OCI-LY1 (cell line): ENCODE results near the gene DCC.

Experiments used
- H2AFZ ChIP-seq: fragments of 200-600 bp; sonication (generic), shearing (Covaris generic); 2 replicates; pipeline ENCODE4 v1.6.0; 2014; ENCODE audit warnings: antibody characterized with exemption, mild to moderate bottlenecking, low read length
- H3F3A ChIP-seq: fragments of 200-600 bp; sonication (generic), shearing (Covaris generic); 2 replicates; pipeline ENCODE4 v1.6.0; 2014; ENCODE audit warnings: mild to moderate bottlenecking, antibody characterized with exemption, low read length, moderate library complexity; ENCODE audit not compliant: insufficient read depth
- H3K27ac ChIP-seq: fragments of 200-600 bp; sonication (generic); 2 replicates; pipeline ENCODE4 v1.5.1; 2014; ENCODE audit warnings: low read length, mixed run types, mild to moderate bottlenecking, low read depth; ENCODE audit not compliant: poor library complexity, severe bottlenecking
- H3K27me3 ChIP-seq: fragments of 200-600 bp; sonication (generic); 2 replicates; pipeline ENCODE4 v1.6.0; 2014; ENCODE audit warnings: antibody characterized with exemption, mild to moderate bottlenecking, low read length, moderate library complexity; ENCODE audit not compliant: insufficient read depth
- H3K36me3 ChIP-seq: fragments of 200-600 bp; sonication (generic); 2 replicates; pipeline ENCODE4 v1.6.1; 2014; ENCODE audit warnings: mild to moderate bottlenecking, antibody characterized with exemption, low read length, moderate library complexity, mixed read lengths; ENCODE audit not compliant: insufficient read depth
- H3K4me1 ChIP-seq: fragments of 200-600 bp; sonication (generic); 2 replicates; pipeline ENCODE4 v1.5.1; 2014; ENCODE audit warnings: mild to moderate bottlenecking, low read length, moderate library complexity; ENCODE audit not compliant: insufficient read depth, severe bottlenecking
- H3K4me2 ChIP-seq: fragments of 200-600 bp; sonication (generic), shearing (Covaris generic); 2 replicates; pipeline ENCODE4 v1.6.1; 2014; ENCODE audit warnings: low read length
- H3K4me3 ChIP-seq: fragments of 200-600 bp; sonication (generic); 2 replicates; pipeline ENCODE4 v1.5.1; 2014; ENCODE audit warnings: low read length, low read depth, mild to moderate bottlenecking, mixed read lengths; ENCODE audit not compliant: poor library complexity, severe bottlenecking
- H3K79me2 ChIP-seq: fragments of 200-600 bp; shearing (Covaris generic); 2 replicates; pipeline ENCODE4 v1.6.1; 2016; ENCODE audit warnings: mixed run types, low read length, mixed read lengths; ENCODE audit not compliant: insufficient read depth
- H3K9ac ChIP-seq: fragments of 200-600 bp; sonication (generic), shearing (Covaris generic); 2 replicates; pipeline ENCODE4 v1.6.1; 2014; ENCODE audit warnings: mild to moderate bottlenecking, low read length, mixed read lengths
- H3K9me2 ChIP-seq: fragments of 200-600 bp; sonication (generic), shearing (Covaris generic); 2 replicates; pipeline ENCODE4 v1.6.1; 2014; ENCODE audit warnings: low read depth, mild to moderate bottlenecking, low read length, mixed read lengths
- H3K9me3 ChIP-seq: fragments of 200-600 bp; shearing (Covaris generic); 2 replicates; pipeline ENCODE4 v1.6.1; 2014; ENCODE audit warnings: low read length, mixed read lengths
- H4K20me1 ChIP-seq: fragments of 200-600 bp; sonication (generic), shearing (Covaris generic); 2 replicates; pipeline ENCODE4 v1.6.0; 2016; ENCODE audit warnings: mild to moderate bottlenecking, low read length; ENCODE audit not compliant: insufficient read depth
- EZH2 ChIP-seq: fragments of 200-600 bp; sonication (generic), shearing (Covaris generic); IDR thresholded peaks from 2 replicates; pipeline ENCODE4 v1.8.0; 2017; ENCODE audit warnings: borderline replicate concordance, mixed run types, mild to moderate bottlenecking, antibody characterized with exemption, low read length, moderate library complexity, mixed read lengths
- TF ChIP-seq, protein P1 (sequence below): fragments of 200-600 bp; sonication (generic), shearing (Covaris generic); IDR thresholded peaks from 2 replicates; pipeline ENCODE4 v1.5.1; 2017; ENCODE audit warnings: mild to moderate bottlenecking, antibody characterized with exemption, low read length, moderate library complexity, mixed read lengths

The DCC gene

DNA sequence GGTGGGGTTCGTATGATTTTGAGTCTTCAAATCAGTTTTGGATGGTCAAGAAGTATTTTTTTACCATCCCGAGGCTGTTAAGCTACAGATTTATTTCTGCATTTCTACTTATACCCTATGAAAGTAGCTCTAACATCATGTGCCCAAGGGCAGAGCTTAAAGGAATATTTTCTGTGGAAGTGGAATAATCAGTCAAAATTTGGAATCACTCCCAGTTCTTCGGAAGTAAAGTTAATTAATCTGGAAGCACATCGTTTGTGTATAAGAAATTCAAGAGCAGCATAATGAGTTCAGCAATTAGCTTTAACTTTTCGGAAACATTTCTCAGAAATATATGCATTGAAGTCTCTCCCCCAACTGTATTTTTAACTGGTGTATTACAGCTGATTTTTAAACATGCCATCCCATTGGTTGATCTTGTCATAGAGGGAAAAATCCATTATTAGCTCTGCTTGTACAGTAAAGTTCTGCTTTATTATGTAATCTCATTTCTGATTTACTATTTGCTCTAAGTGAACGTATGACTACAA is 510.1 kb downstream of the DCC start:
- H3K9me2 ChIP-seq = no peaks in the 10 kb centered on the region
- H3K27me3 ChIP-seq = no peaks in the 10 kb centered on the region
- H3K27ac ChIP-seq = no peak overlapping the region
- H3K4me1 ChIP-seq = no peaks in the 10 kb centered on the region
- H3K4me2 ChIP-seq = no peak overlapping the region
- no peak overlapping the region for H3K9ac ChIP-seq
- no peaks in the 10 kb centered on the region for H3K9me3 ChIP-seq
- no peaks in the 10 kb centered on the region for H3F3A ChIP-seq
- H2AFZ ChIP-seq = no peak overlapping the region
- H3K36me3 ChIP-seq = no peaks in the 10 kb centered on the region
- no peak for TF ChIP-seq EZH2
- TF ChIP-seq, protein P1, sequence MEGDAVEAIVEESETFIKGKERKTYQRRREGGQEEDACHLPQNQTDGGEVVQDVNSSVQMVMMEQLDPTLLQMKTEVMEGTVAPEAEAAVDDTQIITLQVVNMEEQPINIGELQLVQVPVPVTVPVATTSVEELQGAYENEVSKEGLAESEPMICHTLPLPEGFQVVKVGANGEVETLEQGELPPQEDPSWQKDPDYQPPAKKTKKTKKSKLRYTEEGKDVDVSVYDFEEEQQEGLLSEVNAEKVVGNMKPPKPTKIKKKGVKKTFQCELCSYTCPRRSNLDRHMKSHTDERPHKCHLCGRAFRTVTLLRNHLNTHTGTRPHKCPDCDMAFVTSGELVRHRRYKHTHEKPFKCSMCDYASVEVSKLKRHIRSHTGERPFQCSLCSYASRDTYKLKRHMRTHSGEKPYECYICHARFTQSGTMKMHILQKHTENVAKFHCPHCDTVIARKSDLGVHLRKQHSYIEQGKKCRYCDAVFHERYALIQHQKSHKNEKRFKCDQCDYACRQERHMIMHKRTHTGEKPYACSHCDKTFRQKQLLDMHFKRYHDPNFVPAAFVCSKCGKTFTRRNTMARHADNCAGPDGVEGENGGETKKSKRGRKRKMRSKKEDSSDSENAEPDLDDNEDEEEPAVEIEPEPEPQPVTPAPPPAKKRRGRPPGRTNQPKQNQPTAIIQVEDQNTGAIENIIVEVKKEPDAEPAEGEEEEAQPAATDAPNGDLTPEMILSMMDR = no peak
- H3K4me3 ChIP-seq = no peak overlapping the region
- H4K20me1 ChIP-seq = no peaks in the 10 kb centered on the region
- no peaks in the 10 kb centered on the region for H3K79me2 ChIP-seq

DNA sequence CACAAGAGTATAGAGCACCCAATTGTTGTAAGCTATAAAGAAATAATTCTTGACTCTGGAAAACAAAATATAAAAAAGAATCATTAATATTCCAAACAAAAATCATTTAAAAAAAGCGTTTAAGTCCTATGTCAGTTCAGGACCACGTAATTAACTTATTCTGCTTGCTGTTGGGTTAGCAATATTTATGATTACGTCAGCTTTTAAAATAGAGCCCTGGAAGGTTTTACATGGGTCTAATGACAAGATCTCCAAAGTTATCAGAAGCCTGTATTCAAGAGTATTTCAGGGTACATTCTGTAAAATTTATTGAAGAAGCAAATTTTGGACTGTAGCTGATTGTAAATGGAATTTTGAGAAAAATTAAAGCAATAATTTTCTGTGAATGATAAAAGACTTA is 521.6 kb downstream of the DCC start:
- Histone ChIP-seq H3K4me2 (no peak overlapping the region), H3K27me3 (no peaks in the 10 kb centered on the region), H3K9me3 (no peaks in the 10 kb centered on the region), H3K4me3 (no peak overlapping the region), H4K20me1 (no peaks in the 10 kb centered on the region), H3K36me3 (no peaks in the 10 kb centered on the region), H3K79me2 (no peaks in the 10 kb centered on the region), H3K9ac (no peak overlapping the region), H3K27ac (no peak overlapping the region), H2AFZ (no peak overlapping the region), H3F3A (no peaks in the 10 kb centered on the region), H3K9me2 (no peaks in the 10 kb centered on the region), H3K4me1 (no peaks in the 10 kb centered on the region)
- TF ChIP-seq, protein P1 = no peak
- no peak for TF ChIP-seq EZH2

DNA sequence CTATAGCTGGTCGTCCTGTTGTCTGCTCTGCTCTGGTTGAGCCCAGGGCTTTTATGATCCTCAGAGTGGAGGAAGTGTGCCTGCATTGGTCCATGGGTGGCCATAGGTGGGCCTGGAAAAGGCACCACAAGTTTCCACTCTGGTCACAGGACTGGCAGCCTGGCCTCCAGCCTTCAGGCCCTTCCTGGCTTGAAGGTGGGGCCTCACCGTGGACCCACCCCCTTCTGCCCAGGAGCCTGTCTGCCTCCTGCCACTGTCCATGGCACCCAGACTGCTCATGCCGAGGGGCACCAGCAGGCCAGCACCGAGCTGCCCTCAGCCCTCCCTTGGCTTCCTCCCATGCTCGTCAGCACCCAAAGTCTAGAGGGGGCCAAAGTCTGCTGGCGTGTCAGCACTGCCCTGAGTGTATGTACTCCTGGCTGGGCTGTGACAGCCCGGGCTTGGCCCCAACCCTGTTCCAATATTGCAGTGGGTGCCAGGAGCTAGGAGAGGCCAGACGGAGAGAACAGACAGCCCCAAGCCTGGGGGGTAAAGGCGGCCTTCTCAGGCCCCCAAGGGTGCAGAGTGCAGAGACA is 529.4 kb downstream of the DCC start:
- no peaks in the 10 kb centered on the region for H3F3A ChIP-seq
- H2AFZ ChIP-seq = no peak overlapping the region
- no peaks in the 10 kb centered on the region for H3K9me2 ChIP-seq
- H3K27ac ChIP-seq = no peak overlapping the region
- H3K4me3 ChIP-seq = no peak overlapping the region
- TF ChIP-seq EZH2 = no peak
- TF ChIP-seq, protein P1 = no peak
- no peaks in the 10 kb centered on the region for H3K27me3 ChIP-seq
- no peaks in the 10 kb centered on the region for H3K4me1 ChIP-seq
- no peaks in the 10 kb centered on the region for H3K9me3 ChIP-seq
- no peak overlapping the region for H3K4me2 ChIP-seq
- no peaks in the 10 kb centered on the region for H3K36me3 ChIP-seq
- H3K9ac ChIP-seq = no peak overlapping the region
- no peaks in the 10 kb centered on the region for H4K20me1 ChIP-seq
- no peaks in the 10 kb centered on the region for H3K79me2 ChIP-seq
